HG02798 (cell line): ENCODE data around the gene POTEH.
"Not testable (repeated sequence)": the region's sequence is repeated elsewhere in the genome, so short reads cannot be mapped to it uniquely, and the experiment has no call there.

Source experiments
- ATAC-seq: cut with Tn5 transposase; IDR thresholded peaks from one replicate; pipeline ENCODE4 v1.9.1; 2021; ENCODE audit warnings: mild to moderate bottlenecking; ENCODE audit not compliant: unreplicated experiment, poor library complexity

The POTEH gene

DNA sequence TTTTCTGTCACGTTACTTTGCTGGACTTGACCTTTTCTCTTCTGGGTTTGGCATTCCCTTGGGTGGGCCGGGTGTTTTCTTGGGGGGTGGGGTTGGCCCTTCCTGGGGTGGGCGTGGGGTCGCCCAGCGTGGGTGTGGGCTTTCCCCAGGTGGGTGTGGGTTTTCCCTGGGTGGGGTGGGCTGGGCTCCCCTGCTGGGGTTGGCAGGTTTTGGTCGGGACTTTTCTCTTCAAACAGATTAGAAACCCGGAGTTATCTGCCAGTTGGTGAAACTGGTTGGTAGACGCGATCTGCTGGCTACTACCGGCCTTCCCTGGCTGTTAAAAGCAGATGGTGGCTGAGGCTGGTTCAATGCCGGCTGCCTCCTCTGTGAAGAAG is at the start of gene POTEH:
POTEH (plus strand) TSS at position 278 of the 377 bp plus-strand sequence; CDS start at position 330, 52 bp downstream.
- ATAC-seq, result not testable (repeated sequence)

DNA sequence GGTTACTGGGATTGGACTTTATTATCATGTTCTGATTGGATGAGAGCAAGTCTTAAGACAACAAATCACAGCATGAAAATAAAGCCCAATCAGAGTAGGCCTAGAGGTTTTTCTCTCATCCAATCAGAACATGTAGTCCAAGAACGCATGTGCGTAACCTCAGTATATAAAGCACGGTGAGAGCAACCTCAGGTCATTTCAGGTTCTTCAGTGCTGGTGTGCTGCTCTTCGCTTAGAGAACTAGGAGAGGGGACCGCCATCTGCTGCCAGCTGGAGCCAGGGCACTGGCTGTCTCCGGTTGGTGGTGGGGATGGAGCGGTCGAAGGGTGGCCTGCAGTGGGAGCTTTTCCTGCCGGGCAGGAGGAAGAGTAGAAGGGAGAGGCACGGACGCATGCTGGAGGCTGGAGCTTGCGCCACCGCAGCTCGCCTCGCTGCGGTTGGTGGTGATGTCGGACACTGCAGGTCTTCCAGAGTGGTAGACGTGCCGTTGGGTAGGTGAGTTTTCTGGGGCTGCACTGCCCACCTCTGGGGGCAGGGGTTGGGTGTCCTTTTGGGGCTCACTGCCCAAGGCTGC is 47.5 kb upstream of the POTEH start:
- not testable (repeated sequence) for ATAC-seq

DNA sequence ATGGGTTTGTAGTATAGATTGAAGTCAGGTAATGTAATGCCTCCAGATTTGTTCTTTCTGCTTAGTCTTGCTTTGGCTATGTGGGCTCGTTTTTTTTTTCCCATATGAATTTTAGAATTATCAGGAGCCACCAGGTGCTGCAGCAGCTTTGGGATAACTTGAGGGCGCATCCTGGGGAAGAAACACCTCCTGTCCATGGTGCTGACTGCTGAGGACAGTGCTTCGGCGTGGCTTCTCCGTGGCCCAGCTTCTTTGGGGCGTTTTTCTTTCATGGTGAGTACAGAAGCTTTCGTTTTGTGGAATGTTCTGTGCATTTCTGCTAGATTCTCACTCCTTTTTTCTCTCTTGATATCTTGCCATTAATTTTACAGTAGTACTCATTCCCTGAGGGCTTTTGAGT is 37.9 kb upstream of the POTEH start:
- not testable (repeated sequence) for ATAC-seq

DNA sequence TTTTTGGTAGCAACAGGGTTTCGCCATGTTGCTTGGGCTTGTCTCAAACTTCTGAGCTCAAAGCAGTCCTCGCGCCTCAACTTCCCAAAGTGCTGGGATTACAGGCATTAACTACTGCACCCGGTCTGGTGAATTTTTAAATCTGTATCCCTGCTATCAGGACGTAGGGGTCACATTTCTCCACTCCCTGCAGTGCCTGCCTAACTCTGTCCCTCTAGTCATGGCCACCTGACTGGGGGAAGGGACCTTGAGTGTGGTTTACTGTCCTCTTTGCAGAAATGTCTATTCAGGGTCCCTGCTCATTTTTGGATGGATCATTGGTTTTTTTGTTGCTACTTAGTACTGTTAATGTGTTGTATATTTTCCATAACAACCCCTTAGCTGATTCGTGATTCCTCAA is 37.1 kb upstream of the POTEH start:
- not testable (repeated sequence) for ATAC-seq

DNA sequence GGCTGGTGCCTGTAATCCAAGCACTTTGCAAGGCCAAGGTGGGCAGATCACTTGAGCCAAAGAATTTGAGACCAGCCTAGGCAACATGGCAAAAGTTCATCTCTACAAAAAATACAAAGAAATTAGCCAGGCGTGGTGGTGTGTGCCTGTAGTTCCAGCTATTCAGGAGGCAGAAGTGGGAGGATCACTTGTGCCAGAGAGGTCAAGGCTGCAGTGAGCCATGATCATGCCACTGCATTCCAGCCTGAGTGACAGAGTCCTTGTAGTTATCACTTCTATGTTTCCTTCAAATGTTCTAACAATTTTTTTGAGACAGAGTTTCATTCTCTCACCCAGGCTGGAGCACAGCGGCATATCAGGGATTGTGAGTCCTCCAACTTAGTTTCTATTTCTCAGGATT is 36.6 kb upstream of the POTEH start:
- ATAC-seq, result not testable (repeated sequence)

DNA sequence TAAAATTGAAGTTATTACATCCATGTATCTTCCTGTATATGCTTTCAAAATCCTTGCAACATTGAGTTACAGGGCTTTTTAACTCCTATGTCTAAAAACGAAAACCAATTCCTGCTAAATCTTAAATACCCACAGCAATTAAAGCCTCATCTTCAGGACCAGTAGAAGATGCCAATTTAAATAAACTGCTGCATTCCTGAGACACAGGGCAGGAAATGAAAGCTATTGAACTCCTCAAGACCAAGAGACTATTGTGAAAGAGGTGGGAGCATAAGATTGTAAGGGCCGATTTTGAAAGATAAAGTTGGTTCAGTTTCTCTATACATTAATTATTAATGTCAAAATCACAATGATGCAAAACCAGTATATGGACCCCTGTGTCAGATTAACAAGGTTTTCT is 28.7 kb upstream of the POTEH start:
- not testable (repeated sequence) for ATAC-seq

DNA sequence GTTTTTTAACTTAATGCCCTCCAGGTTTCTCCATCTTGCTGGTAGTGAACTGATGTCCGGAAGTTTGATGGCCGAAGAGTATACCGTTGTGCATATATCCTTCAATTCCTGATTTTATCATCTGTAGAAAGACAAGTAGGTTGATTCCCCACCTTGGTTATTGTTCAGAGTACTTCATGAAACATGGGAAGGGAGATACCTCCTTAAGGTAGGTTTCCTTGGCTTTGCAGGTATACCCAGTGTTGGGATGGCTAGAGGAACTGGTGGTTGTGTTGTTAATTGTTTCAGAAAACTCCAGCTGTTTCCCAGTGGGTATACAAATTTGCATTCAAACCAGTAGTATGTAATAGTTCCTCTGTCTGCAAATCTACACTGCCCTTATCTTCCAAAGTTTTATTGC is 25.1 kb upstream of the POTEH start:
- not testable (repeated sequence) for ATAC-seq

DNA sequence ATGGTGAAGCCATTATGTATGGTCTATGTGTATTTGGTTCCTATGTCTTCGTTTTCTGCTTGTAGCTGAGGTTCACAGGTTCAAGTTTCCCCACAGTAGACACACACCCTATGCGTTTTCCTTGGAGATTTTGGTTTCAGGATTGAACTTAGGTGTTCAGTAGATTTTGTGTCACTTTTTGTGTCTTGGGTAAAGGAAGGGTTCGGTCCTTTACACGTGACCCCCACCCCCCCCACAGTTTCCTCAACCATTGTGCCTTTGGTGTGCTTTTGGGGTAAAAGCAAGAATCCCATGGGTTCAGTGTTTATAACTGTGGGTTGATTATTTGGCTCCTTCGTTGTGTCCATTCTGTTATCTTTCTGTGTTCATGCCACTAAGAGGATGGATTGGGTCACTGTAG is 24.3 kb upstream of the POTEH start:
- ATAC-seq, result not testable (repeated sequence)

DNA sequence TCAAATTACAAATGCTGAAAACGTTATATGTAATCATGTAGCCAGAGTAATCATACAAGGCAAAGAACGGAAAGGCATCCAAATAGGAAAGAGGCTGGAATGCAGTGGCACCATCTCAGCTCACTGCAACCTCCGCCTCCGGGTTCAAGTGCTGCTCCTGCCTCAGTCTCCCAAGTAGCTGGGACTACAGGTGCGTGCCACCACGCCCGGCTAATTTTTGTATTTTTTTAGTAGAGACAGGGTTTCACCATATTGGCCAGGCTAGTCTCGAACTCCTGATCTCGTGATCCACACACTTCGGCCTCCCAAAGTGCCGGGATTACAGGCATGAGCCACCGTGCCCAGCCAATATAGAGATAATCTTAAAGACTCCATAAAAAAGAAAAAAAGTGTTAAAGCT is 20.4 kb upstream of the POTEH start:
- not testable (repeated sequence) for ATAC-seq

DNA sequence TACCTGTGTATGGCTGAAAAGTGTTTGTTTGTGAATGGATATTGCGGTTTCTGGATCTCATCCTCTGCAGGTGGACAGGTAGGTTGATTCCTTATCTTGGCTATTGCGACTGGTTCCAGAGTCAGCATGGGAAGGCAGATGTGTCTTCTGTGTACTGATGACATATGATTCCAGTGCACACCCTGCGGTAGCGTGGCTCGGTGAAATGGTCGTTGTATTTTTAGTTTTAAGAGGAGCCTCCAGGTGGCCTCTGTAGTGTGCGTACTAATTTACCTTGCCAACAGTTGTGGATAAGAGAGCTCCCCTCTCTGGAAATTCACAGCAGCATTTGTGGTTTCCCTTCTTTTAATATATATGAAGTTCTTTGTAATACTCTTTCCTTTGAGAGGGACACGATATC is 10.1 kb upstream of the POTEH start:
- not testable (repeated sequence) for ATAC-seq

DNA sequence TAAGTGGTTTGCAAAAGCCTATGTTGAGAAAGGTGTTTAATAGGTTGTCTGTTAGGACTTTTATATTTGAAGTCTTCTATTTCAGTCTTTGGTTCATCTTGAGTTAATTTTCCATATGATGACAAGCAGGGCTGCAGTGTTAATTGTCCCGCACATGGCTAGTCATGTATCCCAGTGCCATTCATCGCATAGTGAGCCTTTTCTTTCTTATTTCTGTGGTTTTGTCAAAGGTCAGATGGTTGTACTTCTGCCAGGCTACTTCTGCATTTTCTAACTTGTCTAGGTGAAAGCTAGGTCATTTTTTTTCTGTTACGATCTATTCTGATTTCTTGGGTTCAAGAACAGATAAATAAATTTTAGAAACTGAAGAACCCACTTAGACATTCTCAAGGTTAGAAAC is 5.7 kb upstream of the POTEH start:
- ATAC-seq, result not testable (repeated sequence)

DNA sequence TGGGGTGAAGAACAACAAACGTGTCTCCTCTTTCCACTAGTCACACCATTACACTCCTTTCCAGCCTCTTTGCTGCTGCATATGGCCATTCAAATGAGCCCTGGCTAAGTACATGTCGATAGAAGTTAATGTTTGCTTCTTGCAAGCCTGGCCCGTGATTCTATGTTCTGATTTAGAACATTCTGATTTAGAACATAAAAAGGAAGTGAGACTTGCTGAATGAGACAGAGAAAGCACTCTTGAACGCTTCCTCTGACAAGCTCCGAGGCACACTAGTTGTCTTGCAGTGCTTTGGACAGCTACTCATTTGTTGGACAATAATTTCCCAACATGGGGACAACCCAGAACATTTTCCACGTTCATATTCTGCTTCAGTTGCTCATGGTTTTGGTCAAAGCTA is 5.1 kb upstream of the POTEH start:
- peak; percentile 40 for ATAC-seq

DNA sequence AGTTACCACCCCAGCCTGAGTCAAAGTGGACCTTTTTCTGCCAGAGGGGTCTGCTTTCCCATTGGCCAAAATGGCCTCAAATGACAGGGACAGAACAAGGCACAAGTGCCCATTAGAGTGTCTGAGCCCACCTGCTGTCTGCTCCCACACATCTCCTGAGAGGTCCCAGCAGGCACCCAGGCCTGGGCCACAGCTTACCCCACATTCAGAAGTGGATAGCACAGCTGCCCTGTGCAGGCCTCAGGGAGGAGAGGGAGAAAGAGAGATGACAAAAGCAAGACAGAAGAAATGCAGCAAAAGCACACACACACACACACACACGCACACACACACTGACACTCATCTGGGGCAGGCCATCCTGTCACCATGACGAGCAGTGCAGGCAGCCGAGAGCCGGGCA is 4.2 kb upstream of the POTEH start:
- not testable (repeated sequence) for ATAC-seq

DNA sequence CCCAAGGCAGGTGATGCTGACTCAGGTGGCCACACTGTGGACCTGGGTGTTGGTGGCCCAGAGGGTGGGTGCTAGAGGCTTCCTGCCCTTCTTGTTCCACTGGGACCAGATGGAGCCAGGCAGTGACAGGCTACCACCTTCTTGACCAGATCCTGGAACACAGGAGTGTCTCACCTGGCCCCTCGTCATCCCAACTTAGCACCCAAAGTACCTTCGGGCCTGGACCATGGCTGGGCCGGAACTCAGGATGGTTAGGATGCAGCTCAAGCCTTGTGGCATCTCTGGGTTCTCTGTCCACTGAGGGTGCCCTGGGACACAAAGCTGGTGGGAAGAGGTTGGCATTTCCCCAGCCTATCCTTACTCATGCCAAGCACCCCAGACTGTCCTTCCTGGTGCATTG is 2.7 kb upstream of the POTEH start:
- ATAC-seq, result not testable (repeated sequence)

DNA sequence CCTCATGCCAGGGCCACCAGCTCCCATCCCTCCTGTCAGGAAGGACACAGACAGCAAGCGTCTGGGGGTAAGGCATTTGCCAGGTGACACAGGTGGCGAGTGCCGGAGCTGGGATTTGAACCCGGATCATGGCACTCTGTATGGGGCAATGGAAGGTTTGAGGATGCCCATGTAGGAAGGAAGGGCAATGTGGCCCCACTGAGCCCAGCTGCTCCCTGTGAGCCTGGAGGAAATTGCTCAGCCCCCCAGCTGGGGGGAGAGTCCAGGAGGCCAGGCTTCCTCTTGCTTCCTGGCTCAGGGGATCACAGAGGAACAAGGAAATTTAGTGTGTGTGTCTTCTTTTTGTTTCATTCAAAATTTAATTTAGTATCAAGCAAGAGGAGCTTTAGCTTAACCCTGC is 2.1 kb upstream of the POTEH start:
- not testable (repeated sequence) for ATAC-seq

DNA sequence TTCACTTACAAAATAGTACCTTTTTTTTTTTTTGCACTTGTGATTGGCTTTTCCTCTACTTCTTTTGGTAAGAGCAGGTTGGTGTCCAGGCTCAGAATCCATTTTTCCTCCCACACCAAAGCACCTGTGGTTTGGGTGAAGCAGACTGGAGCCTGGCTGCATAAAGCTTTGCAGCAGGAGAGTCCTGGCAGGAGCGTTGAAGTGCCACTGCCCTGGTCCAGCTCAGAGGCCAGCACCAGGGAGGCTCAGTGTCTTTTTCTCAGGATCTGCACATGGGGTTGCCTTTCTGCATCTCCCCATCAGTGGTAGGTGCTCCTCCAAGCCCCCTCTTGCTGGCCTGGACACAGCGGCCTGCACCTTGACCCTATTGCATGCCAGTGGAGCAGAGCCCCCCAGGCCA is 1.7 kb upstream of the POTEH start:
- not testable (repeated sequence) for ATAC-seq

DNA sequence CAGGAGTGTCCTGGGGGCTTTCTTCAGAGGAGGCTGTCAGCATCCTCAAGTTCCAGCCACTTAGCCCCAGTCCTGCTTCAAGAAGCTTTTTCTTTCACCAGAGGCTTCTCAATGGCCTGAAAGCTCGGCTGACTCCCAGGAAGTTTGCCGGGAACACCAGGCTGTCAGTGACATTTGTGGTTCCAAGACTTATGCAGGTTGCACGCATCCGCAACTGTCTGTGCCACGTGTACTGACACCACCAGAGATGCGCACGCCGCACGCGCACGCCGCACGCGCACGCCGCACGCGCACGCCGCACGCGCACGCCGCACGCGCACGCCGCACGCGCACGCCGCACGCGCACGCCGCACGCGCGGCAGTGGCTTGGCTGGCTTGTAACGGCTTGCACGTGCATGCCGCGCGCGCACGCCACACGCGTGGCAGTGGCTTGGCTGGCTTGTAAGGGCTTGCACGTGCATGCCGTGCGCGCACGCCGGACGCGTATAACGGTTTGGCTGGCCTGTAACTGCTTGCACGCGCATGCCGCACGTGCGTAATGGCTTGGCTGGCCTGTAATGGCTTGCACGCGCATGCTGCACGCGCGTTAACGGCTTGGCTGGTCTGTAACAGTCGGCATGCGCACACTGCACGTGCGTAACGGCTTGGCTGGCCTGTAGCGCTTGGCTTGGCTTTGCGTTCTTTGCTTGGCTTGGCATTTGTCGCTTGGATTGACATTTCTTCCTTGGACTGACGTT is 646 bp upstream of the POTEH start:
- not testable (repeated sequence) for ATAC-seq

DNA sequence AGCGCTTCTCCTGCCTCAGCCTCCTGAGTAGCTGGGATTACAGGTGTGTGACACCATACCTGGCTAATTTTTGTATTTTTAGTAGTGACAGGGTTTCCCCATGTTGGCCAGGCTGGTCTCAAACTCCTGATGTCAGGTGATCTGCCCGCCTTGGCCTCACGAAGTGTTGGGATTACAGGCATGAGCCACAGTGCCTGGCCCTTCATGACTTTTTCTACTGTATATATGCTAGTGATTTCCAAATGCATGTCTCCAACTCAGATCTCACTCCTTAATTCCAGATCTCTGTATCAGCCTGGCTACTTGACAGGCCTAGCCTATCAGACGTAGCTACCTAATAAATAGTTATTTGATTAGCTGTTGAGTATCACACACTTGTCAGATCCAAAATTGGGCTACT is 23.8 kb downstream of the POTEH start:
- not testable (repeated sequence) for ATAC-seq

DNA sequence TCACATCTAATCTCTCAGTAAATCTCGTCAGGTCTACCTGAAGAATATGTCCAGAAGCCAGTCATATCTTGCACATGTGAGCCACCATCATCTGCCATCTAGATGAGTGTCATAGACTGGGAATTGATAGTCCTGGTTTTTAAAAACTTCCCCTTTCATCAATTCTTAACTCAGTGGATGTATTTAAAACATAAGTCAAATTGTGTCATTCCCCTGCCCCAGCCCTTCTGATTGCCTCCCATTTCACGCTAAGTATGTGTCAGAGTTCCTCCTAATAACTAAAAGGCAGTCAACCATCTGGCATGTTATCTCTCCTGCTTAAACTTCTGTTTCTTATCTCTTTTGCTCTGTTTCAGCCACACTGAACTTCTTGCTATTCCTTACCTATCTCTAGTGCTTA is 24.3 kb downstream of the POTEH start:
- ATAC-seq, result not testable (repeated sequence)

DNA sequence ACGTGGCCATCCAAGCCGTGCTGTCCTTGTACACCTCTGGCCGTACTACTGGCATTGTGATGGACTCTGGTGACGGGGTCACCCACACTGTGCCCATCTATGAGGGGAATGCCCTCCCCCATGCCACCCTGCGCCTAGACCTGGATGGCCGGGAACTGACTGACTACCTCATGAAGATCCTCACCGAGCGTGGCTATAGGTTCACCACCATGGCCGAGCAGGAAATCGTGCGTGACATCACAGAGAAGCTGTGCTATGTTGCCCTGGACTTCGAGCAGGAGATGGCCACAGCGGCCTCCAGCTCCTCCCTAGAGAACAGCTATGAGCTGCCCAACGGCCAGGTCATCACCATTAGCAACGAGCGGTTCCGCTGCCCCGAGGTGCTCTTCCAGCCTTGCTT is 32.1 kb downstream of the POTEH start:
- ATAC-seq, result not testable (repeated sequence)

DNA sequence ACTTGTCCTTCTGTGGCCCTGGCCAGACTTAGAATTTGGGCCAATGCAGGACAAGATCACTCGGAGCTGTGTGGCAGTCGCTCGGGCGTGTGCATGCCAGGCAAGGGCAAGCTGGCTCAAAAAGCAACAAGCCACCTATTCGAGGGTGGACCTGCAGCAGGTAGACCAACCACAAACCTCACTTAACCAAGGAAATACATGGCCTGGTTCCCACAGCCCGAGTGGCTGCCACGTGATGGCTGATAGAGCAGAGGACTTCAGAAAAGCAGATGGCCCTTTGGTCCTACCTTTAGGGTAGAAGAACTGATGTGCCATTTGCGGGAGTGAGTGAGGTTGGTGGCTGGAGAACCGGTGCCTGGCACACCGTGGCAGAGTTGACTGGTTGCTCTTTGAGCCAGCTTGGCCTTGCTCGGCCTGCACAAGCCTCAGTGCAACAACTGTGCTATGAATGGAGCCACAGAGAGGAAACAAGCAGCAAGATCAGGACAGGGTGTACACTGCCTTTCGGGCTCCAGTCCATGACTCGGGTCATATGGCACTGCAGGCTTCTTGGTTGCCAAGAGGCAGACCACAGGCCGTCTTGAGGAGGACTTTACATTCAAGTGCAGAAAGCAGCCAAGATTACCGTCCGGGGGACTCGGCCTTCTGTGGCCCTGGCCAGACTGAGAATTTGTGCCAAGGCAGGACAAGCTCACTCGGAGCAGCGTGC is 39.5 kb downstream of the POTEH start:
- ATAC-seq, result not testable (repeated sequence)
